Neural crest cell (in vitro differentiated cells): ENCODE data around the gene LDHAL6A. TPM values are rescaled to one million over a fixed set of nuclear protein-coding genes. Genes with fewer than 3 reads are reported as not detected.

Experiments used
- DNase-seq: peaks from one replicate; pipeline ENCODE4 v3.0.0; 2021; ENCODE audit warnings: low read depth, mixed read lengths, low spot score
- H3K27ac Mint-ChIP-seq: one replicate; pipeline ENCODE4 v1.8.0; 2021; ENCODE audit warnings: mild to moderate bottlenecking, mixed read lengths; ENCODE audit not compliant: unreplicated experiment
- H3K27me3 Mint-ChIP-seq: 2 replicates; pipeline ENCODE4 v1.8.0; 2021; ENCODE audit warnings: low read depth, mild to moderate bottlenecking, mixed read lengths
- H3K36me3 Mint-ChIP-seq: 2 replicates; pipeline ENCODE4 v1.8.0; 2021; ENCODE audit warnings: low read depth, mild to moderate bottlenecking, mixed read lengths
- H3K4me1 Mint-ChIP-seq: 2 replicates; pipeline ENCODE4 v1.8.0; 2021; ENCODE audit warnings: mixed read lengths
- H3K4me3 Mint-ChIP-seq: one replicate; pipeline ENCODE4 v1.8.0; 2021; ENCODE audit warnings: mild to moderate bottlenecking, mixed read lengths
- H3K9me3 Mint-ChIP-seq: 2 replicates; pipeline ENCODE4 v1.8.0; 2021; ENCODE audit warnings: mixed read lengths
- CTCF ChIP-seq: fragments of 200-600 bp; sonication (generic); conservative IDR thresholded peaks from 2 replicates; pipeline ENCODE4 v1.5.0; 2021; ENCODE audit warnings: antibody characterized with exemption, mild to moderate bottlenecking
- total RNA-seq: library from RNA; stranded (reverse); gene quantifications from 2 replicates; pipeline ENCODE4 v1.2.1, GENCODE V29; 2021

The LDHAL6A gene
- total RNA-seq, 1 donor from 2014 or later, result not detected

GRCh38 chr11:18495703-18496102 lies 40.0 kb downstream of the LDHAL6A start:
- H3K36me3 Mint-ChIP-seq, result peaks cover 9% of the 10 kb centered on the region
- no peak for TF ChIP-seq CTCF
- H3K4me3 Mint-ChIP-seq, result no peak overlapping the region
- H3K4me1 Mint-ChIP-seq, result no peaks in the 10 kb centered on the region
- no peak overlapping the region for H3K27ac Mint-ChIP-seq
- no peak for DNase-seq
- no peaks in the 10 kb centered on the region for H3K9me3 Mint-ChIP-seq
- no peaks in the 10 kb centered on the region for H3K27me3 Mint-ChIP-seq

GRCh38 chr11:18498039-18498438 lies 42.4 kb downstream of the LDHAL6A start:
- DNase-seq, result no peak

GRCh38 chr11:18501629-18502028 lies 46.0 kb downstream of the LDHAL6A start:
- Mint-ChIP-seq H3K27ac (no peak overlapping the region), H3K4me1 (no peaks in the 10 kb centered on the region), H3K9me3 (no peaks in the 10 kb centered on the region), H3K27me3 (no peaks in the 10 kb centered on the region), H3K36me3 (peaks cover 24% of the 10 kb centered on the region), H3K4me3 (no peak overlapping the region)
- no peak for DNase-seq
- no peak for TF ChIP-seq CTCF

More at GRCh38 chr11:18498039-18498438, 42.4 kb downstream of the LDHAL6A start:
- Mint-ChIP-seq H3K9me3 (no peaks in the 10 kb centered on the region), H3K4me3 (no peak overlapping the region), H3K27me3 (no peaks in the 10 kb centered on the region), H3K36me3 (peaks cover 24% of the 10 kb centered on the region), H3K4me1 (no peaks in the 10 kb centered on the region), H3K27ac (no peak overlapping the region)
- TF ChIP-seq CTCF, result no peak

GRCh38 chr11:18502352-18502751 lies 46.7 kb downstream of the LDHAL6A start:
- H3K27ac Mint-ChIP-seq, result no peak overlapping the region
- TF ChIP-seq CTCF, result no peak
- no peak overlapping the region for H3K4me3 Mint-ChIP-seq
- H3K4me1 Mint-ChIP-seq, result no peaks in the 10 kb centered on the region
- DNase-seq, result no peak
- no peaks in the 10 kb centered on the region for H3K9me3 Mint-ChIP-seq
- no peaks in the 10 kb centered on the region for H3K27me3 Mint-ChIP-seq
- H3K36me3 Mint-ChIP-seq, result peaks cover 25% of the 10 kb centered on the region

- Mint-ChIP-seq H3K4me1 (peaks cover 10% of the 10 kb centered on the region), H3K36me3 (peaks cover 2% of the 10 kb centered on the region), H3K4me3 (no peak overlapping the region), H3K9me3 (no peaks in the 10 kb centered on the region), H3K27ac (no peak overlapping the region), H3K27me3 (no peaks in the 10 kb centered on the region)
- DNase-seq, result no peak
- TF ChIP-seq CTCF, result no peak
Measured at GRCh38 chr11:18521122-18521521, 65.5 kb downstream of the LDHAL6A start.

GRCh38 chr11:18522388-18522787 lies 66.7 kb downstream of the LDHAL6A start:
- TF ChIP-seq CTCF, result peak; percentile 32
- H3K4me3 Mint-ChIP-seq, result peak overlapping the region; percentile 20
- no peak for DNase-seq
- H3K36me3 Mint-ChIP-seq, result peaks cover 2% of the 10 kb centered on the region
- H3K27ac Mint-ChIP-seq, result no peak overlapping the region
- H3K27me3 Mint-ChIP-seq, result no peaks in the 10 kb centered on the region
- H3K4me1 Mint-ChIP-seq, result peaks cover 19% of the 10 kb centered on the region
- H3K9me3 Mint-ChIP-seq, result no peaks in the 10 kb centered on the region
